ENCODE measurements around the gene SNX8.
A peak's percentile ranks its signal among the peaks of the same experiment; 100 is the strongest.
"Not testable (repeated sequence)": the region's sequence is repeated elsewhere in the genome, so short reads cannot be mapped to it uniquely, and the experiment has no call there.

The SNX8 gene, protein sequence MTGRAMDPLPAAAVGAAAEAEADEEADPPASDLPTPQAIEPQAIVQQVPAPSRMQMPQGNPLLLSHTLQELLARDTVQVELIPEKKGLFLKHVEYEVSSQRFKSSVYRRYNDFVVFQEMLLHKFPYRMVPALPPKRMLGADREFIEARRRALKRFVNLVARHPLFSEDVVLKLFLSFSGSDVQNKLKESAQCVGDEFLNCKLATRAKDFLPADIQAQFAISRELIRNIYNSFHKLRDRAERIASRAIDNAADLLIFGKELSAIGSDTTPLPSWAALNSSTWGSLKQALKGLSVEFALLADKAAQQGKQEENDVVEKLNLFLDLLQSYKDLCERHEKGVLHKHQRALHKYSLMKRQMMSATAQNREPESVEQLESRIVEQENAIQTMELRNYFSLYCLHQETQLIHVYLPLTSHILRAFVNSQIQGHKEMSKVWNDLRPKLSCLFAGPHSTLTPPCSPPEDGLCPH

DNA sequence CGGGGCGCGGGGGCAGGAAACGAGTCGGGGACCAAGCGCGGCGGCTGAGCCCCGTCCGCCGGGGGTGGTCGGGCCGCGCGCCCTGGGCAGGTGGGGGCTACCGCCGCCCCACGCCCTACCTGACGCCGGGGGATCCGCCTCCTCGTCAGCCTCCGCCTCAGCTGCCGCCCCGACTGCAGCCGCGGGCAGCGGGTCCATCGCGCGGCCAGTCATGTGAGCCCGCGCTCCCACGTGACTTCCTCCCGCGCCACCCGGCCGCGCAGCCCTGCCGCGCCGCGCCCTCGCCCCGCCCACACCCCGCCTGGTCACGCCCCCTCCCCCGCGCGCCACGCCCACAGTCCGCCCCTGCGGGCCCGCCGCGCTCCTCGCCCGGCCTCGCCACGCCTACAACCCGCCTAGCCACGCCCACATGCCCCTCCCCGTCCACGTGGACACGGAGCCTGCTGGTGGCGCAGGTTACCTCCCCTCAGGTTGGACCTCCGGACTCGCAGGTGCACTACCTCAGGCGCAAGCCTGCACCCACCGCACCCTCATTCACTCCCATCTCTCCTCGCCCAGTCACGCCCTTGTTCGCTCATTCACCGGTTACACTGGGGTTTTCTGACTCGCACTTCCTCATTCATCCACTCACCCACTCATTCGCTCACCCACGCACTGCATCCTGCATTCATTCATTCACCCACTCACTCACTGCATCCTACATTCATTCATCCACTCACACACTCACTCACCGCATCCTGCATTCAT is at the start of gene SNX8:
Gene SNX8 (minus strand): TSS at position 233 of the 747 bp plus-strand sequence. CDS start 20 bp downstream, at position 213.
- DNase-seq (ENCODE audit: low read depth in 2 of 2), result peak; percentile 88 to 89

DNA sequence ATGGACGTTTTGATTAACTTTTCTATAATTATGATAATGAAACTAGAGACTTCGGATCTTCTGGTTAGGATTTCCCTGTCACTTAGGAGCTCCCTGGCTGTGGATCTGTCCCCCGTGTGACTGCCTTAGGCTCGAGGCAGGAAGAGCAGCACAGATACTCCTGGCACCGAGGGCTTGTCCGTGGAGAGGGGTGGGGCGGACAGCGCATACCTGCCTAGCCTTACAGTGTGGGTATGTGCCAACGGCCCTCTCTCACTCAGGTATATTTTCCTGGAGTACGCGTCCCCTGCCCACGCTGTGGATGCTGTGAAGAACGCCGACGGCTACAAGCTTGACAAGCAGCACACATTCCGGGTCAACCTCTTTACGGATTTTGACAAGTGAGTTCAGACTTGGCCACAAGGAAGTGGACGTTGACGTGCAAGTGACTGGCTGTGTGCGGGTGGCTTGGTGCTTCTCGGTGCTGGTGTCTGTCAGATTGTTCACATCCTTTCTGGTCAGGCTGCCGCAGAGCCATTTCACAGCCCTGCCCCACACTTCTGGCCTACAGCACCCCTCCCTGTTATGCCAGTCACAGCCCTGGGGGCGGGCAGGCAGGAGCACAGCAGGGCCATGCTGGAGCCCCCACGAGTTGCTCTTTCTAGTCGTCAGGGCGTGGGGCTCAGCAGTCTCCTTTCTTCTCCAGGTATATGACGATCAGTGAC is 48.3 kb upstream of the SNX8 start:
- DNase-seq (ENCODE audit: low read depth in 2 of 2), result no peak

DNA sequence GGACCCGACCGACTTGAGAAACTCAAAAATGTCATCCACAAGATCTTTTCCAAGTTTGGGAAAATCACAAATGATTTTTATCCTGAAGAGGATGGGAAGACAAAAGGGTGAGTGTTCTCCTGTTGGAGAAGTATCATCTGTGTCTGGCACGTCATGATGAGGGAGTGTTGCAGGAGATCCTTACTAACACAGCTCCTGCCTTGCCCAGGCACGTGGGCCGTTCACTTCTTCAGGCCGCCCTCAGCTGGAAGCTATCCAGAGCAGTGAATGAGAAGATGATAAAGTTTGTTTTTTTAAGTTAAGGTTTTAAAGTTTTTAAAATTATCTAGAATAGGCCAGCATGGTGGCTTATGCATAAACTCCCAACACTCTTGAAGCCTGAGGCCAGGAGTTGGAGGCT is 46.6 kb upstream of the SNX8 start:
- DNase-seq (ENCODE audit: low read depth in 2 of 2), result no peak

DNA sequence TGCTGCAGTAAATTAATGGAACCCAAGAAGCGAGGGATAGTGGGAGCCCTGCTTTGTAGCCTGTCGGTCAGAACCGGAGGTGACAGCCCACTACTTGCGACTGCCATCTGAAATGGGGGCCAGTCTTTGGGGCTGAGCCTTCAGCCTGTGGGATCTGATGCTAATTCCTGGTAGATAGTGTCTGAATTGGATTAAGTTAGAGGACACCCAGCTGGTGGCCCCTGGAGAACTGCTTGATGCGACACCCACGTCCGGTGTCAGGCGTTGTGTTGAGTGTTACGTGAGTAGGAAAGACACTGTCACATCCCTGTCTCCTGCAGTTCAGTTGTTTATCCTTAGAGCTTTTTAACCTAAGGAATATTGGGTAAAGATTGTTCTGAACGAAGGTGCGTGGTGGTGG is 45.4 kb upstream of the SNX8 start:
- no peak for DNase-seq (ENCODE audit: low read depth in 2 of 2)

DNA sequence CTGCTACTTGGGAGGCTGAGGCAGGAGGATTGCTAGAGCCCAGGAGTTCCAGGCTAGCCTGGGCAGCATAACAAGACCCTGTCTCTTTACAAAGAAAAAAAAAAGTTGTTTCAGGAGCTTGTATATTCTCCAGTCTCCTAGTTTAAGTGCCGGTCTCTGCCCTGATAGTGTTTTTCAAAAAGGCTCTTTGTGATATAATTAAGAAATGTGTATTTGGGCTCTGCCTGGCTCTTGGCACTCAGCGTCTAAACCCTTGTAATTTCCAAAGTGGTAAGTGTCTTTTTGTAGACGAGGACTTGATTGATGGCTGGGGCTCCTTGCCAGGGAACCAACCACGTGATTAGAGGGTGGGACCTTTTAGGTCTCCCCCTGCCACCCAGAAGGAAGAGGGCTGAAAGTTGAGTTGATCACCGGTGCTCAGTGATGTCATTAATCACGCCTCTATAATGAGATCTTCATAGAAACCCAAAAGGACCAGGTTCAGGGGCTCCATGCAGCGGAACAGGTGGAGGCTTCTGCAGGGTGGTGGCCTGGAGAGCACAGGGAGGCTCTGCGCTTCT is 44.8 kb upstream of the SNX8 start:
- DNase-seq (ENCODE audit: low read depth in 2 of 2), result no peak

DNA sequence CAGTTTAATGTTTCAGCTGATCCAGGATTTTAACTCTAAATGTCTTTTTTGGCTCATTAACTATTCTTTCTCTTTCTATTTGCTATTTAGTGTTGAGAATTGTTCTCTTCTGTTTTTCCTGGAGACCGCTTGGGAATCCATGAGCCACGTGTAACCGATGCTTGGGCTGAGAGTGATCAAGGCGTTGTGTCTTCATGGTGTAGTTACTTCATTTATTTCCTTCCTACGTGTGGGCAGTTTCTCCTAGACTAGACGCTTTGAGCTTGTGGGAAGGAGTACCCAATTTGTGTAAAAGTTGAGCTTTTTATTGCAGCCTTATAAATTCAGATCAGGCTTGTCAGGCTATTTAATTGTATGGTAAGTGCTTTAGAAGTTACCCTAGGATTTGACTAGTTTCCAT is 43.3 kb upstream of the SNX8 start:
- DNase-seq (ENCODE audit: low read depth in 2 of 2), result no peak

DNA sequence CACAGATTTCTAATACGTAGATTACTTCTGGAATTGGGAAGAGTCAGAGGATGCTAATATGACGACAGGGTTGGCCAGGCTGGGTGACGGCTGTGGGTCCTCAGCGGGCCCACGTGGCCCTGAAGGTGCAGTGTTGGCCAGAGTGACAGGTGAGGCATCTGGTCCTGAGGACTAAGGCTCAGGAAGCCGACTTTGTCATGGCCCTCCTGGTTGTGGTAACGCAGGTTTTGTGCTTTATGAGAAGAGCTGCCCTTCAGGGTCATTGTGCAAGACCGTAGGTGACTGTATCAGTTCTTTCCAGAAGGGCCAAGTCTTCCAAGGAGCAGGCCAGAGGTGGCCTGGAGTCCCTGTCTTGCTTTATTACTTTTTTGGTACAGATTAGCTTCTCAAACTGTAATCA is 42.9 kb upstream of the SNX8 start:
- no peak for DNase-seq (ENCODE audit: low read depth in 2 of 2)

DNA sequence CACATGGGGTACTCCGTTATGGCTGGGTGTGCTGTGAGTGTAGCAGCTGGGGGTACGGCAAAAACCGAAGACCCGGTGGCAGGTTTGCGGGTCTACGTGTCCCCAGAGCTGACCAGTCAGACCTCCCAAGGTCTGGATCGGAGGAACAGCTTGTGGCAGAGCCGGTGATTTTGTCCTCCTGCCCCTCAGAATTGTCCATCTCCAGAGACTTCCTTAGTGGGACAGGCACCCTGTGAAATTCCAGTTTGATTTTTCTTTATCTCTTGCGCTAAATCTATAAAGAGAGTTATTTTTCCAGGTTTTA is 41.4 kb upstream of the SNX8 start:
- no peak for DNase-seq (ENCODE audit: low read depth in 2 of 2)

DNA sequence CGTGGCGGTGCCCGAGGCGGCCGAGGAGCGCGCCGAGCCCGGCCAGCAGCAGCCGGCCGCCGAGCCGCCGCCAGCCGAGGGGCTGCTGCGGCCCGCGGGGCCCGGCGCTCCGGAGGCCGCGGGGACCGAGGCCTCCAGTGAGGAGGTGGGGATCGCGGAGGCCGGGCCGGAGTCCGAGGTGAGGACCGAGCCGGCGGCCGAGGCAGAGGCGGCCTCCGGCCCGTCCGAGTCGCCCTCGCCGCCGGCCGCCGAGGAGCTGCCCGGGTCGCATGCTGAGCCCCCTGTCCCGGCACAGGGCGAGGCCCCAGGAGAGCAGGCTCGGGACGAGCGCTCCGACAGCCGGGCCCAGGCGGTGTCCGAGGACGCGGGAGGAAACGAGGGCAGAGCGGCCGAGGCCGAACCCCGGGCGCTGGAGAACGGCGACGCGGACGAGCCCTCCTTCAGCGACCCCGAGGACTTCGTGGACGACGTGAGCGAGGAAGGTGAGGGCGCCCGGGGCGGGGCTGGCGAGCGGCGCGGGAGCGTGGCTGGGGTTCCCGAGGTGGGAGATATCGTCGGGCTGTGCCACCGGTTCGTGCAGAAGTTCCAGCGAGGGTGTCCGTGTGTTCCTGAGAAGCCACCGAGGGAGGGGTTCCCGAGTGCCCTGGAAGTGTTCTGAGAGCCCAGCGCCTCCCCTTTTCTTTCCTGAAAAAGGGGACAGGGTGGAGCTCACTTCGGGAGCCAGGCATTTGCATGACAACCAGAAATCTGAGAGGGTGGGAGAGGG is 40.9 kb upstream of the SNX8 start:
- no peak for DNase-seq (ENCODE audit: low read depth in 2 of 2)

DNA sequence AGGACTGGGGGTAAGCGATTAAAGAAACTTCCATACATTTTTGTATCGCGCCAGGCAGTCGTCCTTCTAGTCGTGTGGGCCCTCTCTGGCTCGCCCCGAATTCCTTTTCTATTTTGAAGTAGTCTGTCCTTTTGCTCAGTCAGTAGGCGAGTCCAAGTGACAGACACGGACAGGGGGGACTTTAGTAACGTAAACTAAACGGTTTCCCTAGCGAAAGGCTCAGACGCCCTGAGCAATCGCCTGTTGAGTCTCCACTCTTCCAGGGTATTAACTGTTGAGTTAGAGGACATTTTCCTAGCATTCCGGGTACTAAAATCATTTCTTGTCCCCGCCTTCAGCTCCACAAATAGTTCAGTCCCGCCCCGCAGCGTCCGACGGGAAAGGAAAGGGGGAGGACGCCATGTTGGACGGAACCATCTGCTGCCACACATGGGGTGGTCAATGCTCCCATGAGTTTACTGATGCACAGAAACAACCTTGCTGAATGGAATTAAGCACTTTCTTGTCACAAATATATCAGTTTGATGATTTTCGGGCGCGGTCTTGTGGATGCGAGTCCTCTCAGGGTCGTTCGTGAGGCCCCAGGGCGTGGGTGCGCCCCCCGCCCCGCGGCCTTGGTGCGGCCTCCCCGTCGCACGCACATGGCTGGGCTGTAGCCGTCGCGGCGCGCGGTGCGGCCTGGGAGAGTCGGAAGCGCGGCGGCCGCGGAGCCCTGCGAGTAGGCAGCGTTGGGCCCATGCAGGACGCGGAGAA is 40.1 kb upstream of the SNX8 start, which contains the start of gene EIF3B:
Gene EIF3B (plus strand): TSS at position 642 of the 753 bp plus-strand sequence. CDS start 95 bp downstream, at position 737.
- peak; percentile 75 to 80 for DNase-seq (ENCODE audit: low read depth in 2 of 2)

DNA sequence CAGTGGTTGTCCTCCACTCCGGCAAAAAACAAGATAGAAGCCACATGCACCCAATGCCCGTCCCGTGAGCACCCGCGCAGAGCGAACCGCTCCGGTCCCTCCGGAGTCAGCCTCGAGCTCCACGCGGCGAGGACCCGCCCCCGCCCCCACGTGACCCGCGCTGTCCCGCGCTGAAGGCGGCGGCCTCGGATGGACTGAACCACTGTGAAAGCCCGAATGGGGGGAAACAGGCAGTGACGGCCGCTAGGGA is 39.6 kb upstream of the SNX8 start:
- DNase-seq (ENCODE audit: low read depth in 2 of 2), result peak; percentile 84 to 85

DNA sequence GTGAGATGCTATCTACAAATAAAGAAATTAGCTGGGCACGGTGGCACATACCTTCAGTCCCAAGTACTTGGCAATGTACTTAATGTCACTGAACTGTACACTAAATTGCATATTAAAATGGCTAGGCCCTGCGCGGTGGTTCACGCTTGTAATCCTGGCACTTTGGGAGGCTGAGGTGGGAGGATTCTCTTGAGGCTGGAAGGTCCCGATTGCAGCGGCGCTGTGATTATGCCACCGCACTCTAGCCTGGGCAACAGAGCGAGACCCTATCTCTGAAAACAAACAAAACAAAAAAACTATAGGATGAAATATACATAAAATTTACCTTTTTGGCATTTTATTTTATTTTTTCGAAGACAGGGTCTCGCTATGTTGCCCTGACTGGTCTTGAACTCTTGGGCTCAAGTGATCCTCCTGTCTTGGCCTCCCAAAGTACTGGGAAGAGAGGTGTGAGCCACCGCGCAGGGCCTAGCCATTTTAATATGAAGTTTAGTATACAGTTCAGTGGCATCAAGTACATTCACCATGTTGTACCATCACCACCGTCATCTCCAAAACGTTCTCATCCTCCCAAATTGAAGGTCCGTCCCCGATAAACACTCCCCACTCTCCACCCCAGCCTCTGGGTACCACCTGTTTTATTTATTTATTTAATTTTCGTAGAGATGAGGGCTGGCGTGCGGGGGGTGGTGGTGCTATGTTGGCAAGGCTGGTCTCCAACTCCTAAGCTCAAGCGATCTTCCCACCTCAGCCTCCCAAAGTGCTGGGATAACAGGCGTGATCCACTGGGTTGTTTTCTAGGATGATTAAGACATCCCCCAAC is 39.1 kb upstream of the SNX8 start:
- no peak for DNase-seq (ENCODE audit: low read depth in 2 of 2)

DNA sequence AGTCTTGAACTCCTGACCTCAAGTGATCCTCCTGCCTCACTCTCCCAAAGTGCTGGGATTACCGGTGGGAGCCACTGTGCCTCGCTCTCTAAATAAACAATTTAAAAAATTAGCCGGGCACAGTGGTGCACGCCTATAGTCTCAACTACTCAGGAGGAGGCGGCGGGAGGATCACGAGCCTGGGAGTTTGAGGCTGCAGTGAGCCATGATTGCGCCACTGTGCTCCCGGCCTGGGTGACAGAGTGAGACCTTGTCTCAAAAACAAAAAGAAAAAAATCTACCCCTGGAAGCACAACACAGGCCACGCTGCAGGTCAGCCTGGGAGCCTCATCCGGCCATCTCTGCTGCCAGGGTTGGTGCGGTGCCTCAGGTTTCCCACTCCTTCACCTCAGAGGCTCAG is 36.6 kb upstream of the SNX8 start:
- no peak for DNase-seq (ENCODE audit: low read depth in 2 of 2)

DNA sequence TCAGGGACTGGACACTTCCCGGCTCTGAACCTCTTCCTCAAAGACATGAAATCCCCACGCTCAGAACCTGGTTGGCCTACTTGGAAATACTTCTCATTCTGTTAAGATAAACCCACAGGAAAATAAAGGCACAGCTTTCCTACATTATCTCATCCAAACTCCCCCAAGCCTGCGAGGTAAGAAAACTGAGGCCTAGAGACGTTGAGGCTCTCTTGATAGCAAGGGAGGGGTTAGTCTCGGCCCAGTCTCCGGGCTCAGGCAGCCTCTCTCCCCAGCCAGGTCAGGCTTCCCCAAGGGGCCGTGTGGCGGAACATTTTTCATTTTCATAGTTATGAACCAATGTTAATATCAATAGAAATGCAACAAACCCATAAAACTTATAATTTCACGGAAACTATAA is 35.8 kb upstream of the SNX8 start:
- DNase-seq (ENCODE audit: low read depth in 2 of 2), result no peak

DNA sequence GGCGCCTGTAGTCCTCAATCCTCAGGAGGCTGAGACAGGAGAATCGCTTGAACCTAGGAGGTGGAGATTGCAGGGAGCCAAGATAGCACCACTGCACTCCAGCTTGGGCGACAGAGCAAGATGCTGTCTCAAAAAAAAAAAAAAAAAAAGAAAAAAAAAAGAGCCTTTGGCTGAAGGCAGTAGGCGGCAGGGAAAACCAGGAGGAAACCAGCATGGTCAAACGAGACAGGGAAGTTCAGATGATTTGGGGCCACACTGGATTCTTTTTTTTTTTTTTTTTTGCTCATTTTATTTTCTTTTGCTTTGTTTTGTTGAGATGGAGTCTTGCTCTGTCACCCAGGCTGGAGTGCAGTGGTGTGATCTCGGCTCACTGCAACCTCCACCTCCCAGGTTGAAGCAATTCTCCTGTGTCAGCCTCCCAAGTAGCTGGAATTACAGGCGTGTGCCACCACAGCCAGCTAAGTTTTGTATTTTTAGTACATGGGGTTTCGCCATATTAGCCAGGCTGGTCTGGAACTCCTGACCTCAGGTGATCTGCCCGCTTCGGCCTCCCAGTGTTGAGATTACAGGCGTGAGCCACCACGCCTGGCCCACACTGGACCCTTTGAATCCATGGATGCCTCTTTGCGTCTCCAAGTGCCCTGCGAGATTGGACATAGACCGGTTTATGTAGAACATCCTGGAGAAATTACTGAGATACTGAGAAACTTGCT is 33.3 kb upstream of the SNX8 start:
- not testable (repeated sequence) for DNase-seq (ENCODE audit: low read depth in 2 of 2)

DNA sequence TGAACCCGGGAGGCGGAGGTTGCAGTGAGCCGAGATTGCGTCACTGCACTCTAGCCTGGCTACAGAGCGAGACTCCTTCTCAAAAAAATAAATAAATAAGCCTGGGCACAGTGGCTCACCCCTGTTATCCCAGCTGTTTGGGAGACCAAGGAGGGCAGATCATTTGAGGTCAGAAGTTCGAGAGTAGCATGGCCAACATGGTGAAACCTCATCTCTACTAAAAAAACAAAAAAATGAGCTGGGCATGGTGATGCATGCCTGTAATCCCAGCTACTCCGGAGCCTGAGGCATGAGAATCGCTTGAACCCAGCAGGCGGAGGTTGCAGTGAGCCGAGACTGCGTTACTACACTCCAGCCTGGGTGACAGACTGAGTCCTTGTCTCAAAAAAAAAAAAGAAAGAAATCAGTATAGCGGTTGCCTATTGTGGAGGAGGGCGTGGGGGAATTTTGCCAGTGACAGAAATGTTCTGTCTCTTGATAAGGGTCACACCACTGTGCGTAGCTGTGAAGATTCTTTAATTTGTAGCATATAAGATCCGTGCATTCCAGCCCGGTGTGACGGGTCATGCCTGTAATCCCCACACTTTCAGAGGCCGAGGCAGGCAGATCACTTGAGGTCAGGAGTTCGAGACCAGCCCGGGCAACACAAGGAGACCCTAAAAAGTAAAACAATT is 22.5 kb upstream of the SNX8 start:
- DNase-seq (ENCODE audit: low read depth in 2 of 2), result no peak

DNA sequence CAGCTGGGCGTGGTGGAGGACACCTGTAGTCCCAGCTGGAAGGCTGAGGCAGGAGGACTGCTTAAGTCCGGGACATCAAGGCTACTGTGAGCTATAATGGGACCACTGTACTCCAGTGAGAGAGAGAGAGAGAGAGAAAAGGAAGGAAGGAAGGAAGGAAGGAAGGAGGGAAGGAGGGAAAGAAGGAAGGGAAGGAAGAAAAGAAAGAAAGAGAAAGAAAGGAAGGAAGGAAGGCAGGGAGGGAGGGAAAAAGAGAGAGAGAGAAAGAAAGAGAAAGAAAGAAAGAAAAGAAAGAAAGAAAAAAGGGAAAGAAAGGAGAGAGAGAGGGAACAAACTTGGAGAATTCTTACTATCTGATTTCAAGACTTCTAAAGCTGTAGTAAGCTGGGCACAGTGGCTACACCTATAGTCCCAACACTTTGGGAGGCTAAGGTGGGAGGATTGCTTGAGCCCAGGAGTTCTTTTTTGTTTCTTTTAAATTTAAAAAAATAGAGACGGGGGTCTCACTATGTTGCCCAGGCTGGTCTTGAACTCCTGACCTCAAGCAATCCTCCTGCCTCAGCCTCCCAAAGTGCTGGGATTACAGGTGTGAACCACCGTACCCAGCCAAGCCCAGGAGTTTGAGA is 18.5 kb upstream of the SNX8 start:
- DNase-seq (ENCODE audit: low read depth in 2 of 2), result not testable (repeated sequence)

DNA sequence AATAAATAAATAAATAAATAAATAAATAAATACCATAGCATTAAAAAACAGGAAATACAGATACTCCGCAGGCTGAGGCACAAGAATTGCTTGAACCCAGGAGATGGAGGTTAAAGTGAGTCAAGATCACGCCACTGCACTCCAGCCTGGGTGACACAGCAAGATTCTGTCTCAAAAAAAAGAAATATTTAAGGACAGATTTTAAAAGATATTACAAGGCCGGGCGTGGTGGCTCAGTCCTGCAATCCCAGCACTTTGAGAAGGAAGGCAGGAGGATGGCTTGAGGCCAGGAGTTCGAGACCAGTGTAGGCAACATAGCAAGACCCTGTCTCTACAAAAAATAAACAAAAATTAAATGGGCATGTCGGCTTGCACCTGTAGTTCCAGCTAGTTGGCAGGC is 17.5 kb upstream of the SNX8 start:
- DNase-seq (ENCODE audit: low read depth in 2 of 2), result no peak

Data from stimulated activated CD8-positive, alpha-beta memory T cell treated with anti-CD3 and anti-CD28 coated beads, Interleukin-15, amount 100 ng/mL, for 4 hours (primary cell).